Measurements from ENCODE around the gene ASCL2.

- TF ChIP-seq EZH2 (IDR thresholded peaks at IDR 0.05; ENCODE audit: borderline replicate concordance, low read length), result no peak
- no peak for TF ChIP-seq CTCF (conservative IDR thresholded peaks at IDR 0.05 in 1 of 2, IDR thresholded peaks at IDR 0.05 in 1 of 2; ENCODE audit: extremely low read depth in 1 of 2, insufficient read depth in 1 of 2, low read depth in 1 of 2, low read length in 2 of 2)
These were observed 42.9 kb upstream of the ASCL2 start for GRCh38 chr11:2313051-2313951.

Measured in mammary epithelial cell (primary cell).